IMR-90 (cell line): Measurements from ENCODE around the gene CTBP2. TPM values are rescaled to one million over a fixed set of nuclear protein-coding genes. Genes with fewer than 3 reads are reported as not detected.

ENCODE experiments used
- ATAC-seq: fragments of 200-7000 bp; cut with Tn5 transposase; 2 replicates; pipeline ENCODE4 v1.9.1; 2020; ENCODE audit warnings: low read depth, mild to moderate bottlenecking, moderate library complexity
- BruUV-seq: library from RNA; stranded (reverse); fragments of 400-500 nt; replicated peaks from 2 replicates; lab custom pipeline; 2021; lab: Mats Ljungman, UMichigan
- CTCF ChIA-PET: fragments of 300-600 bp; formaldehyde crosslinking; extraction: SDS; loops from one replicate; lab custom pipeline; 2021; ENCODE audit warnings: antibody characterized with exemption; lab: Yijun Ruan, JAX
- POLR2A ChIA-PET: fragments of 300-600 bp; sonication (Branson Sonifier 250); formaldehyde crosslinking; loops from one replicate; lab custom pipeline; 2022; ENCODE audit warnings: antibody characterized with exemption; ENCODE audit not compliant: unreplicated experiment; lab: Charles Lee
- DNase-seq: peaks from one replicate; pipeline ENCODE4 v3.0.0; 2013
- H2AFZ ChIP-seq: replicated peaks from 2 replicates; pipeline ENCODE3; 2013; ENCODE audit warnings: low read length, mild to moderate bottlenecking; ENCODE audit not compliant: poor library complexity
- H2AK5ac ChIP-seq: 2 replicates; pipeline ENCODE4 v1.6.1; 2013; ENCODE audit warnings: low read depth, low read length, inconsistent platforms
- H2AK9ac ChIP-seq: replicated peaks from 2 replicates; pipeline ENCODE3; 2013; ENCODE audit warnings: mild to moderate bottlenecking, low read depth, low read length, moderate library complexity; ENCODE audit not compliant: poor library complexity
- H2BK120ac ChIP-seq: 2 replicates; pipeline ENCODE4 v1.6.1; 2013; ENCODE audit warnings: low read depth, low read length, inconsistent platforms
- H2BK15ac ChIP-seq: 3 replicates; pipeline ENCODE4 v1.6.1; 2013; ENCODE audit warnings: low read depth, low read length, inconsistent platforms
- H2BK20ac ChIP-seq: 2 replicates; pipeline ENCODE4 v1.6.1; 2013; ENCODE audit warnings: low read depth, mild to moderate bottlenecking, inconsistent platforms, low read length, moderate library complexity
- H2BK5ac ChIP-seq: 2 replicates; pipeline ENCODE4 v1.6.1; 2013; ENCODE audit warnings: mild to moderate bottlenecking, low read depth, low read length, inconsistent platforms; ENCODE audit not compliant: poor library complexity, severe bottlenecking
- H3K14ac ChIP-seq: replicated peaks from 2 replicates; pipeline ENCODE4 v1.6.1; 2013; ENCODE audit warnings: low read depth, low read length, inconsistent platforms
- H3K18ac ChIP-seq: 2 replicates; pipeline ENCODE4 v1.6.1; 2013; ENCODE audit warnings: low read depth, low read length, control low read depth
- H3K23ac ChIP-seq: 2 replicates; pipeline ENCODE4 v1.6.1; 2013; ENCODE audit warnings: low read depth, low read length, inconsistent platforms
- H3K27ac ChIP-seq: 2 replicates; pipeline ENCODE4 v1.5.1; 2013; ENCODE audit warnings: mild to moderate bottlenecking, control low read depth, low read length; ENCODE audit not compliant: insufficient read depth
- H3K27me3 ChIP-seq: 2 replicates; pipeline ENCODE4 v1.6.1; 2013; ENCODE audit warnings: low read length; ENCODE audit not compliant: control insufficient read depth, insufficient read depth
- H3K36me3 ChIP-seq: 2 replicates; pipeline ENCODE4 v1.6.1; 2013; ENCODE audit warnings: low read length, mixed read lengths; ENCODE audit not compliant: control insufficient read depth, insufficient read depth
- H3K4ac ChIP-seq: 2 replicates; pipeline ENCODE4 v1.6.1; 2013; ENCODE audit warnings: low read depth, low read length, inconsistent platforms
- H3K4me1 ChIP-seq: 2 replicates; pipeline ENCODE4 v1.6.1; 2013; ENCODE audit warnings: low read length, mixed read lengths; ENCODE audit not compliant: control insufficient read depth, insufficient read depth
- H3K4me2 ChIP-seq: 2 replicates; pipeline ENCODE4 v1.6.1; 2013; ENCODE audit warnings: low read depth, mild to moderate bottlenecking, control low read depth, low read length, moderate library complexity
- H3K4me3 ChIP-seq: 2 replicates; pipeline ENCODE4 v1.5.1; 2013; ENCODE audit warnings: low read depth, mild to moderate bottlenecking, control low read depth, low read length, moderate library complexity; ENCODE audit not compliant: insufficient read depth
- H3K56ac ChIP-seq: 2 replicates; pipeline ENCODE4 v1.6.1; 2013; ENCODE audit warnings: low read length, inconsistent platforms; ENCODE audit not compliant: insufficient read depth; ENCODE audit errors: extremely low read depth
- H3K79me1 ChIP-seq, 2 experiments: 2 replicates each; pipeline ENCODE4 v1.6.1; 2013; ENCODE audit warnings: low read length in 2 of 2, inconsistent platforms in 1 of 2, low read depth in 1 of 2
- H3K9ac ChIP-seq: 2 replicates; pipeline ENCODE4 v1.6.1; 2013; ENCODE audit warnings: low read depth, low read length, control low read depth
- H3K9me1 ChIP-seq: 2 replicates; pipeline ENCODE4 v1.6.1; 2013; ENCODE audit warnings: low read length, inconsistent platforms; ENCODE audit not compliant: insufficient read depth
- H3K9me3 ChIP-seq: 2 replicates; pipeline ENCODE4 v1.6.1; 2013; ENCODE audit warnings: low read length; ENCODE audit not compliant: control insufficient read depth, insufficient read depth
- H4K20me1 ChIP-seq: 2 replicates; pipeline ENCODE4 v1.6.1; 2013; ENCODE audit warnings: low read length, inconsistent platforms; ENCODE audit not compliant: insufficient read depth
- H4K5ac ChIP-seq: 2 replicates; pipeline ENCODE4 v1.6.1; 2013; ENCODE audit warnings: mild to moderate bottlenecking, low read depth, low read length, control low read depth
- H4K8ac ChIP-seq, 2 experiments: 2 replicates each; pipeline ENCODE4 v1.6.1; 2013; ENCODE audit warnings: low read depth in 2 of 2, low read length in 2 of 2, control low read depth in 1 of 2, inconsistent platforms in 1 of 2
- H4K91ac ChIP-seq: 2 replicates; pipeline ENCODE4 v1.6.1; 2013; ENCODE audit warnings: low read depth, low read length, inconsistent platforms; ENCODE audit not compliant: insufficient read depth
- CEBPB ChIP-seq: IDR thresholded peaks from 2 replicates; pipeline ENCODE4 v1.6.1; 2012; ENCODE audit warnings: low read depth, low read length, improper control_type of control experiment
- CHD1 ChIP-seq: IDR thresholded peaks from 2 replicates; pipeline ENCODE4 v1.6.1; 2012; ENCODE audit warnings: low read depth, low read length, improper control_type of control experiment
- CTCF ChIP-seq: conservative IDR thresholded peaks from 2 replicates; pipeline ENCODE4 v1.5.1; 2012; ENCODE audit warnings: mild to moderate bottlenecking, low read depth, low read length, improper control_type of control experiment
- FOS ChIP-seq: fragments of 150-350 bp; IDR thresholded peaks from 2 replicates; pipeline ENCODE4 v1.6.1; 2016; ENCODE audit warnings: low read depth, low read length
- MAFK ChIP-seq: IDR thresholded peaks from 2 replicates; pipeline ENCODE4 v1.6.1; 2012; ENCODE audit warnings: low read depth, low read length, improper control_type of control experiment
- MAZ ChIP-seq: IDR thresholded peaks from 2 replicates; pipeline ENCODE4 v1.6.1; 2012; ENCODE audit warnings: low read depth, mild to moderate bottlenecking, low read length, improper control_type of control experiment, moderate library complexity, borderline replicate concordance
- MXI1 ChIP-seq: IDR thresholded peaks from 2 replicates; pipeline ENCODE4 v1.6.1; 2012; ENCODE audit warnings: low read depth, mild to moderate bottlenecking, low read length, moderate library complexity, borderline replicate concordance
- POLR2A ChIP-seq: IDR thresholded peaks from 2 replicates; pipeline ENCODE4 v1.6.1; 2012; ENCODE audit warnings: mild to moderate bottlenecking, low read depth, low read length
- RAD21 ChIP-seq: IDR thresholded peaks from 2 replicates; pipeline ENCODE4 v1.6.1; 2012; ENCODE audit warnings: low read length, improper control_type of control experiment
- RFX5 ChIP-seq: IDR thresholded peaks from 2 replicates; pipeline ENCODE4 v1.8.0; 2012; ENCODE audit warnings: low read depth, mild to moderate bottlenecking, low read length, moderate library complexity
- SMC3 ChIP-seq: fragments of 150-350 bp; IDR thresholded peaks from 2 replicates; pipeline ENCODE4 v1.6.1; 2016; ENCODE audit warnings: low read depth, mild to moderate bottlenecking, antibody characterized with exemption, low read length, moderate library complexity
- WGBS, 2 experiments: methylation state at CpG; one replicate each; pipeline versions ENCODE4 v1.1.5 to v1.1.7; 2013; ENCODE audit warnings: missing lambda C conversion rate in 2 of 2; ENCODE audit not compliant: insufficient read length in 1 of 2; ENCODE audit errors: extremely low coverage in 2 of 2; 5-methylcytosine and 5-hydroxymethylcytosine counted together
- dilution Hi-C: fragments of 300-500 bp; cut with HindIII; formaldehyde crosslinking; loops from one replicate; pipeline ENCODE4 v1.14.3; 2018; ENCODE audit warnings: low sequenced_read_pairs; ENCODE audit not compliant: unreplicated experiment
- in situ Hi-C: fragments of 300-500 bp; cut with MboI; formaldehyde crosslinking; loops from 3 replicates; pipeline ENCODE4 v1.14.3; 2019; ENCODE audit warnings: low sequenced_read_pairs, inconsistent platforms, mixed read lengths
- intact Hi-C: fragments of 100-400 bp; cut with micrococcal nuclease; formaldehyde crosslinking; loops from 2 replicates; pipeline ENCODE4 v1.10.0; 2022
- polyA plus RNA-seq, 3 experiments: library from polyadenylated mRNA; depleted of rRNA; stranded (reverse); fragments of >200 nt; gene quantifications; 2 replicates each; pipeline ENCODE4 v1.2.3, GENCODE V29; 2012; ENCODE audit warnings: low replicate concordance in 1 of 3
- total RNA-seq: library from RNA; depleted of rRNA; stranded (reverse); fragments of >200 nt; gene quantifications from 2 replicates; pipeline ENCODE4 v1.2.3, GENCODE V29; 2012
- TF ChIP-seq, protein P1 (sequence below): fragments of 150-350 bp; IDR thresholded peaks from 2 replicates; pipeline ENCODE4 v1.6.1; 2017; ENCODE audit warnings: mild to moderate bottlenecking, antibody characterized with exemption, low read length, low read depth

Gene CTBP2
- total and polyA plus RNA-seq, 2 of the 4 experiments (the other 2 are of a cell fraction), result 81.0 to 86.6 TPM

DNA sequence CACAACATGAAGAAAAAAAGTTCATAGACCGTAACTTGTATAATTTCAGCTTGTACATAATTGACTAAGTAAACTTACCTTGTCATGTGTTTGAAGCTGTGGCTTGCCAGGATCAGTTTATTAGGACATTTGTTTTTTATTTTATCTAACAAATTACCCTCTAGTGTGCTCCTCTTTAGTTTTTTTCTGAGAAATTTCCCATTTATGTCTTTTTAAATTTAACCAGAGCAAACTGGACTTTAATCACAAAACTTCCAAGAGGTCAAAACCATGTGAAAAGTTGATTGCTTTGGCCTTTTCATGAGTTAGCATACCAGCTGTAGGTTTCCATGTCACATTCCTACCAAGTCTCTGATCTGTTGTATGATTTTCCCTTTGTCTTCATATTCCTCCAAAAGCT is 176.0 kb downstream of the CTBP2 start:
- dilution Hi-C loops (no loop called here), intact Hi-C loops (loop anchor here (10.0 kb wide), 1 partner anchor 450 kb away; no protein-coding TSS in a partner anchor), in situ Hi-C loops (loop anchor here (25.0 kb wide), 1 partner anchor 447 kb away; no protein-coding TSS in a partner anchor)
- POLR2A ChIA-PET, result no interaction called here
- H2AK9ac ChIP-seq, result no peak overlapping the region
- no peak overlapping the region for H3K4ac ChIP-seq
- H3K4me1 ChIP-seq, result no peaks in the 10 kb centered on the region
- no CpG with 5 or more reads among the region's 1 CpG for WGBS, 2 experiments
- peaks cover 31 to 55% of the 10 kb centered on the region in 2 experiments for H3K79me1 ChIP-seq
- H3K14ac ChIP-seq, result no peak overlapping the region
- no peak overlapping the region for H2AFZ ChIP-seq
- no peak overlapping the region for H3K23ac ChIP-seq
- no peak overlapping the region for H2AK5ac ChIP-seq
- no peak overlapping the region for H3K4me3 ChIP-seq
- H4K91ac ChIP-seq, result no peak overlapping the region
- H2BK20ac ChIP-seq, result no peak overlapping the region
- H3K36me3 ChIP-seq, result peaks cover 36% of the 10 kb centered on the region
- H3K27ac ChIP-seq, result no peak overlapping the region
- CTCF ChIA-PET, result interaction anchor here (0.5 to 0.6 kb wide), 2 partner anchors 23 to 79 kb away, joined by 4 to 9 read pairs; no protein-coding TSS in a partner anchor
- no peak overlapping the region for H3K56ac ChIP-seq
- TF ChIP-seq CHD1 (no peak), RAD21 (no peak), CEBPB (no peak), MXI1 (no peak), POLR2A (no peak), MAFK (no peak), SMC3 (no peak), MAZ (no peak), FOS (no peak), RFX5 (no peak), CTCF (no peak)
- TF ChIP-seq, protein P1, sequence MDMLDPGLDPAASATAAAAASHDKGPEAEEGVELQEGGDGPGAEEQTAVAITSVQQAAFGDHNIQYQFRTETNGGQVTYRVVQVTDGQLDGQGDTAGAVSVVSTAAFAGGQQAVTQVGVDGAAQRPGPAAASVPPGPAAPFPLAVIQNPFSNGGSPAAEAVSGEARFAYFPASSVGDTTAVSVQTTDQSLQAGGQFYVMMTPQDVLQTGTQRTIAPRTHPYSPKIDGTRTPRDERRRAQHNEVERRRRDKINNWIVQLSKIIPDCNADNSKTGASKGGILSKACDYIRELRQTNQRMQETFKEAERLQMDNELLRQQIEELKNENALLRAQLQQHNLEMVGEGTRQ, result no peak
- H4K5ac ChIP-seq, result no peak overlapping the region
- no peak for ATAC-seq
- no peaks in the 10 kb centered on the region for H3K27me3 ChIP-seq
- H2BK5ac ChIP-seq, result no peak overlapping the region
- no peak overlapping the region for H2BK15ac ChIP-seq
- no peak overlapping the region for H3K18ac ChIP-seq
- H4K20me1 ChIP-seq, result peaks cover 29% of the 10 kb centered on the region; the same call in 1 of the 2 replicates
- no TSS peak for BruUV-seq
- no peaks in the 10 kb centered on the region for H3K9me3 ChIP-seq
- DNase-seq, result no peak
- H3K4me2 ChIP-seq, result no peak overlapping the region
- no peak overlapping the region for H4K8ac ChIP-seq
- H2BK120ac ChIP-seq, result no peak overlapping the region
- H3K9me1 ChIP-seq, result peaks cover 12% of the 10 kb centered on the region; the same call in 1 of the 2 replicates
- H3K9ac ChIP-seq, result no peak overlapping the region
